Thymus (tissue), 11 donors: ENCODE results near the gene PGC. TPM values are rescaled to one million over a fixed set of nuclear protein-coding genes. Genes with fewer than 3 reads are reported as not detected.
"Not testable (repeated sequence)": the region's sequence is repeated elsewhere in the genome, so short reads cannot be mapped to it uniquely, and the experiment has no call there.

ENCODE experiments used
- DNase-seq, 9 donors: peaks; one replicate each; pipeline ENCODE4 v3.0.0-alpha.2; 2013; ENCODE audit warnings: low spot score in 9 of 9, low read depth in 6 of 9, missing footprints in 1 of 9
- H3K27ac ChIP-seq, 2 donors: one replicate each; pipeline ENCODE4 v1.5.1; 2013; ENCODE audit warnings: control low read depth in 1 of 2, low read depth in 1 of 2, low read length in 1 of 2, mild to moderate bottlenecking in 1 of 2, moderate library complexity in 1 of 2
- H3K27me3 ChIP-seq, 2 donors: one replicate each; pipeline ENCODE4 v1.5.1; 2013; ENCODE audit warnings: low read length in 1 of 2; ENCODE audit not compliant: control insufficient read depth in 2 of 2, insufficient read depth in 1 of 2
- H3K36me3 ChIP-seq, 2 donors: one replicate each; pipeline ENCODE4 v1.5.1; 2013; ENCODE audit warnings: low read length in 1 of 2, mild to moderate bottlenecking in 1 of 2, moderate library complexity in 1 of 2; ENCODE audit not compliant: control insufficient read depth in 2 of 2, insufficient read depth in 2 of 2
- H3K4me1 ChIP-seq, 2 donors: one replicate each; pipeline ENCODE4 v1.5.1; 2013; ENCODE audit warnings: low read length in 2 of 2; ENCODE audit not compliant: control insufficient read depth in 2 of 2, insufficient read depth in 2 of 2
- H3K4me3 ChIP-seq, 2 donors: one replicate each; pipeline ENCODE4 v1.5.1; 2013; ENCODE audit warnings: low read length in 2 of 2, control low read depth in 1 of 2, mild to moderate bottlenecking in 1 of 2
- H3K9me3 ChIP-seq, 2 donors: one replicate each; pipeline ENCODE4 v1.5.1; 2013; ENCODE audit warnings: low read length in 1 of 2, mild to moderate bottlenecking in 1 of 2; ENCODE audit not compliant: control insufficient read depth in 2 of 2, insufficient read depth in 1 of 2
- WGBS: extraction: QIAGEN DNeasy Blood & Tissue Kit; methylation state at CpG from one replicate; pipeline ENCODE4 v1.1.7; 2013; 5-methylcytosine and 5-hydroxymethylcytosine counted together
- polyA plus RNA-seq: library from polyadenylated mRNA; stranded (reverse); fragments of 200-250 nt; gene quantifications from one replicate; pipeline ENCODE4 v1.2.3, GENCODE V29; 2013
- total RNA-seq: library from RNA; stranded (reverse); fragments of 120-200 nt; gene quantifications from one replicate; pipeline ENCODE4 v1.2.4, GENCODE V29; 2013
- donor health status: healthy.

PGC gene
- total and polyA plus RNA-seq, 2 donors: 0.28 to 0.73 TPM

DNA sequence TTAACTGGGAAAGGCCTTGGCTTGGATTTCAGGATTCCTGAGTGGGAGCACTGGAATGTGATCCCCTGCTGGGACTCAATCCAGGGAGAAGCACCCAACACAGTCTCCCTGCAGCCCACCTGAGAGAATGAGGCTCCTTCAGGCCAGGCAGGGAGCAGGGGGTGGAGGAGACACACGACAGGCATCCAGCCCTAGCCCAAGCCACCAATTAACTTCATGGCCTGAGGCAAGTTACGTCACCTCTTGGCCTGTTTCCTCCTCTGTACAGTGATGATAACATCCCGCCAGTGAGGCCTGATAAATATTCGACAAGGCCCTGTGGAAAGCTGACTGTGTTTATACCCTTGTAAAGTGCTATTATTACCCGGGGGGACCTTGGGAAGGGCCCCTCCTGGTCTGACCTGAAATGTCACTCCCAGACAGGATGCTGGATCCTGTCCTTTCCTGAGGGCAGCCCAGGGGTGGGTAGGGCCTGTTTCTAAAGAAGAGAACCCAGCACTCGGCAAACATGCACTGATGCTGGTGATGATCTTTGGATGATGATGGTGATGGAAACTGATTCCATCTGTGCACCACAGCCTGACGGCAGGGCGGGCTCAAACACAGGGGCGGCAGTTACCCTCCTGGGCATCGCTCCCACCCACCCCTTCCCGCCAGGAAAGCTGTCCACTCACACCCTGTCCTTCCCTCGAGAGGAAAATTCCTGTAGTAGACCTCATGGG lies 20.1 kb upstream of the PGC start:
- no peak for DNase-seq
- Histone ChIP-seq H3K4me1 (peaks cover 0 to 10% of the 10 kb centered on the region in 2 donors), H3K27ac (no peak overlapping the region), H3K9me3 (no peaks in the 10 kb centered on the region), H3K27me3 (peaks cover 0 to 2% of the 10 kb centered on the region in 2 donors), H3K36me3 (peaks cover 19 to 22% of the 10 kb centered on the region in 2 donors), H3K4me3 (no peak overlapping the region)
- WGBS: 82% methylated on average over 12 of the region's 12 CpGs

DNA sequence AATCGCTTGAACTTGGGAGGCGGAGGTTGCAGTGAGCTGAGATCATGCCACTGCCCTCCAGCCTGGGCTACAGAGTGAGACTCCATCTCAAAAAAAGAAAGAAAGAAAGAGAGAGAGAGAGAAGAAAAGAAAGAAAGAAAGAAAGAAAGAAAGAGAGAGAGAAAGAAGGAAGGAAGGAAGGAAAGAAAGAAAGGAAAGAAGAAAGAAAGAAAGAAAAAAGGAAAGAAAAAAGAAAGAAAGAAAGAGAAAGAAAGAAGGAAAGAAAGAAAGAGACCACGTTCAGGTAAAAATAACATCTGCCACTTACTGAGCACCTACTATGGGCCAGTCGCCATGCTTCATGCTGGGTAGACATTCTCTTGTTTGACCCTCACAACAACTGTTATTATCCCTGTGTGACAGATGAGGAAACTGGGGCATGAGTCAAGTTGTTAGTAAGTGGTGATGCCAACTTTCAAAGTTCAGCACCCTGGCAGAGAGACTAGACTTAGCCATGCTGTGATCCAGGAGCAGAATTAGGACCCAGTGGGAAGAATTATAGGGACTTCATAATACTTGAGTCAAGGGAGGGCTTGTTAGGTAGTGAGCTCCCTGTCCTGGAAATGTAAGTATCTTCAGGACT lies 19.0 kb upstream of the PGC start:
- H3K36me3 ChIP-seq: peaks cover 8 to 11% of the 10 kb centered on the region in 2 donors
- not testable (repeated sequence) for H3K27ac ChIP-seq, H3K4me1 ChIP-seq, H3K4me3 ChIP-seq, DNase-seq, H3K27me3 ChIP-seq, H3K9me3 ChIP-seq
- WGBS: 94% methylated on average over 4 of the region's 4 CpGs

DNA sequence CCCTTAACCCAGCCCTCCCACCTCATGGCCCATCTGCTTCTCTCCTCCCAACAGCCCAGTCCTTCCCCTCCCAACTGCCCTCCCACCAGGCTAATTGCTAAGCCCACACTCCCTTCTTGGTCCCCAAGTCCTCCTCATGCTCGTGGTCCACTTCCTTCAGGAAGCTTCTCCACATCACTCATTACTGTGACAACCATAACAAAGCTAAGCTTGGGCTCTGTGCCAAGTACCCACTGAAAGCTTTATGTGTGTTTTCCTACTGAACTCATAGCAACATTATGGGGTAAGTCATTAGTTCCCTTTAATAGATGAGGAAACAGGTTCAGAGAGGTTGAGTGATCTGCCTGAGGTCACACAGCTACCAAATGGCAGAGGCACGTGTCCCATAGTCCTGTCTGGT lies 16.3 kb upstream of the PGC start:
- no peak overlapping the region for H3K4me3 ChIP-seq
- 41% methylated on average over 2 of the region's 2 CpGs for WGBS
- DNase-seq: no peak
- H3K9me3 ChIP-seq: no peaks in the 10 kb centered on the region
- no peaks in the 10 kb centered on the region for H3K36me3 ChIP-seq
- no peak overlapping the region for H3K27ac ChIP-seq
- peaks cover 0 to 1% of the 10 kb centered on the region in 2 donors for H3K4me1 ChIP-seq
- H3K27me3 ChIP-seq: peaks cover 0 to 2% of the 10 kb centered on the region in 2 donors

DNA sequence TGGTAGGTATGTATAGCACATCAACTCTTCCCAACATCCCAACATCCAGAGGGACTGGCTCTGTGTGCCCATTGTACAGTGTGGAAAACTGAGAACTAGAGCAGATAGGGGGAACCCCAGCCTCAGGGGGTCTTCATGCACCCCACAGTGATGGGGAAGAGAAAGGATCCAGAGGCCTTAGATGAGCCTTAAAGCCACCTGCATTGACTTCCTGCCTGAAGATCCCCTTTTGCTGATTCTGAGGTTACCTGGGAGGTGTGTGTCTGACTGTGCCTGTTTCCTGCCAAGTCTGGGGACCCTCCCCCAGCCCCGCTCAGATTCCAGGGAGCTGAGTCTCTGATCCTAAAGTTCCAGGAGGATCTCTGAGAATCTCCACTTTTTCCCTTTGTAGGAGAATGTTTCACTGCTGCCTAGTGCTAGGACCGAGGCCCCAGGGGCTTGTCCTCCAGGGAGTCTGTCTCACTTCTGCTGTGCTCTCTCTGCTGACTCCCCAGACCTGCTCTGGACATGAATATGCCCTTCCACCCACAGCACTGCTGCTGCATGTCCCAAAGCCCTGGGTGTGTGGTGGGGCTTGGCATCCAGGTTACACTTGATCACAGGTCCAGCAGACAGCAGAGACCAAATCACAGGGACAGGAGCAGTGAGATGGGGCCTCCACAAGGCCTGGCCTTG lies 12.8 kb upstream of the PGC start:
- Histone ChIP-seq H3K4me3 (no peak overlapping the region), H3K36me3 (no peaks in the 10 kb centered on the region), H3K4me1 (peaks cover 3 to 9% of the 10 kb centered on the region in 2 donors), H3K9me3 (no peaks in the 10 kb centered on the region), H3K27me3 (peaks cover 0 to 2% of the 10 kb centered on the region in 2 donors), H3K27ac (no peak overlapping the region)
- WGBS: 80% methylated on average over 2 of the region's 2 CpGs
- DNase-seq: no peak

DNA sequence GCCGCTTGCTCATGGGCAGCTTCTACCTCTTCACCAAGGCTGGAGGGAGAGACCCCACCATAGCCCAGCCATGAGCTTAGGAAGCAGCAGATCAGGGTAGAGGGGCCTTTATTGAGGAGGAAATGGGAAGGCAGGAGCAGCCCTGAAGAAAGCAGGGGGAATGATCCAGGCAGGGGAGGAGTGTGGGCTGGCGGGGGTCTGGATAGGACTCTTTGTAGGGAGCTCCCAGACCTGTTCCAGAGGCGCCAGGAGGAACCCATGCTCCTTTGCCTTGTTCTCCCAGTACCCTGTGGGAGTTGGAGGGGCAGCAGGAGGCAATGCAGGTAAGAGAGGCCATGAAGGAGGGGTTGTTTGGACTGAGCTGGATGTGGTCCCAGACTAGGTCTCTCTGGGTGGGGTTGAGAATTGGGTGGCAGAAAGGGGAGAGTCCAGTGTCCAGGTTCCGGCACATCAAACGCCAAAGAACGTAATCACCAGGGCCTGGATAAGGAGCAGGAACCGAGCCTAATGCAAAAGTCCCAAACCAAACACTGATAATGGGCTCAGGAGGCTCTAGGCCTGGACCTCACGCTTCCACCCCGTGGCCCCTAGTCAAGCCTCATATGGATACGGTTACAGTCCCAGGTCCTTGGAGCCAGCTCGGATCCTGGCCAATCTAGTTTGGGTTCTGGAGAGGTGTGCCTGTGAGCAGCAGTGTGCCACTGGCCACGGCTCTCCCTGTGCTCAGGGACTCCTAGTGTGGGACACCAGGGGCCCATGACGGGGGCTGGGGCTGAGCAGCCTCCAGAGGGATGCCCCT lies 12.1 kb upstream of the PGC start:
- H3K27ac ChIP-seq: no peak overlapping the region
- no peak overlapping the region for H3K4me3 ChIP-seq
- peaks cover 3 to 9% of the 10 kb centered on the region in 2 donors for H3K4me1 ChIP-seq
- peaks cover 0 to 2% of the 10 kb centered on the region in 2 donors for H3K27me3 ChIP-seq
- 97% methylated on average over 13 of the region's 13 CpGs for WGBS
- H3K36me3 ChIP-seq: no peaks in the 10 kb centered on the region
- no peak for DNase-seq
- no peaks in the 10 kb centered on the region for H3K9me3 ChIP-seq

DNA sequence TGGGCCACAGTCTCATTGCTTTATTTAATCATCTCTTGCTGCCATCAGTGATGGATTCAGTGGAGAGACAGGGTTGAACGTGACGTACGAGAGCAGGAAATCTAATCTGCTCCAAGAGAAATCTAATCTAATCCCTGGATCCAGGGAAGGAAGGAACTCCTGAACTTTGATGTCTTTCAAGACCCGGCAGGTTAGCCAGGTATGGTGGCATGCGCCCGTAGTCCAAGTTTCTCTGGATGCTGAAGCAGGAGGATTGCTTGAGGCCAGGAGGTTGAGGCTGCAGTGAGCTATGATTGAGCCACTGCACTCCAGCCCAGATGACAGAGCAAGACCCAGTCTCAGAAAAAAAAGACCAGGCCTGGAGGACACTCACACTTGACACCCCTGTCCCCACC lies 11.4 kb upstream of the PGC start:
- 98% methylated on average over 6 of the region's 6 CpGs for WGBS
- Histone ChIP-seq H3K27me3 (peaks cover 0 to 2% of the 10 kb centered on the region in 2 donors), H3K4me3 (no peak overlapping the region), H3K4me1 (peaks cover 3 to 9% of the 10 kb centered on the region in 2 donors), H3K36me3 (no peaks in the 10 kb centered on the region), H3K9me3 (no peaks in the 10 kb centered on the region), H3K27ac (no peak overlapping the region)
- DNase-seq: no peak

DNA sequence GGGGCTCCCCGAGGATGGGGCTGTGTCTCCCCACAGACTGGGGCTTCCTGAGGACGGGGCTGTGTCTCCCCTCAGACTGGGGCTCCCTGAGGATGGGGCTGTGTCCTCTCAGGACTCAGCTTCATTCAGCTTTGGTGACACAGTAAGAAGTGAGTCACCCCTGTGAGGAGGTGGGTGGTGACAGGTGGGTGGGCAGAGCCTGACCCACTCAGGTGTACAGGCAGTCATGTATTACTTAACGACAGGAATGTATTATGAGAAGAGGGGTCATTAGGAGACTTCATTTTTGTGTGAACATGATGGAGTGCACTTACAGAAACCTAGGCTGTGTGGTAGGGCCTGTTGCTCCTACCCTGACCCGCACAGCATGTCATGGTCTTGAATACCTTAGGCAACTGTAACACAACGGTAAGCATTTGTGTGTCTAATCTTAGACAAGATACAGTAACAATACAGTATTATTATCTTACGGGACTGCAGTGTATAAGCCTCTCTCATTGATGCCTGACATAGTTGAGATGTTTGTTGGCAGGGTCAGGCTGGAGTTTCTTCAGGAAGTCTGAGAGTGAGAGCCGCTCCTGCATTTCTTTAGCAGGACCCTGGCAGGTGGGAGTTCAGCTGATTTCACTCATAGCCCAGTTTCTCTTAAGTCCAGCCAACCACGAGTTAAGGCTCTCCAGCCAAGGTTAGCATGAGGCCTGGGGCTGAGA lies 10.9 kb upstream of the PGC start:
- 87% methylated on average over 8 of the region's 8 CpGs for WGBS
- H3K27ac ChIP-seq: no peak overlapping the region
- DNase-seq: no peak

DNA sequence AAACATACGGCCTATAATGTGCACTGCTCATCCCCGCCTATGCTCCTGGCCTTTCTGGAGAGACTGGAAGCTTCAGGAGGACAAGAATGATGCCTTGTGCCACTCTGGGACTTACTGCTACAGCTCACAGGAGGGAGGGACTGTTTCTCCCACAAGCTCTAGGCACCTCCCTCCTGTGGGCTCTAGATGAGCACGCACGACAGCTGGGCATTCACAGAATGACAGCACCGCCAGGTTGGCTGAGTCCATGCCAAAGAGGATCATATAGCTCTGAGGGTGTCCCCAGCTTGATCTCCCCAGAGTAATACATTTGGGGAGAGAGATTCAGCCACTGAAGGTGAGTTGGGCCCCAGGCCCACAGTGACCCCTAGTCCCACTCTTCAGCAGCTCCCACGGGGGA lies 10.1 kb upstream of the PGC start:
- 96% methylated on average over 6 of the region's 6 CpGs for WGBS
- H3K4me1 ChIP-seq: peaks cover 3 to 9% of the 10 kb centered on the region in 2 donors
- H3K27me3 ChIP-seq: no peaks in the 10 kb centered on the region
- no peak overlapping the region for H3K4me3 ChIP-seq
- H3K36me3 ChIP-seq: no peaks in the 10 kb centered on the region
- no peak for DNase-seq
- no peaks in the 10 kb centered on the region for H3K9me3 ChIP-seq
- H3K27ac ChIP-seq: no peak overlapping the region

More for the DNA sequence above, 10.9 kb upstream of the PGC start:
- Histone ChIP-seq H3K4me3 (no peak overlapping the region), H3K4me1 (peaks cover 3 to 9% of the 10 kb centered on the region in 2 donors), H3K27me3 (peaks cover 0 to under 1% of the 10 kb centered on the region in 2 donors), H3K36me3 (no peaks in the 10 kb centered on the region), H3K9me3 (no peaks in the 10 kb centered on the region)
